ENCODE results near the gene FAH.

The FAH gene

DNA sequence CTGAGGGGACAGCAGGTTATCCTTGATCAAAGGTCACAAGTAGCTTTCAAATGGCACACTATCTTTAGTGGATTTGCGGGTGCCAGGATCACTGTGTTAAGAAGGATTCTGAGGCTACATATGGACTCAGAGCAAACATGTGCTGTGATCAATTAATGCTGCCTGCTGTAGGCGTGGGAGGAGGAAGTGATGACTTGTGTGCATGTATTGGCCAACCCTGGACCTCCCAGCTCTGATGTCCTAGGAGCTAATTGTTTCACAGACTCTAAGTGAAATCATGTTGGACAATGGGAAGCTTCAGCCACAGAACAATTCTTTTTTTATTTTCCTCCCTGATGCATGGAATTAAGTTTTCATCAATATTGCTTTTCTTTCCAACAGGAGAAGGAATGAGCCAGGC is 24.4 kb downstream of the FAH start:
- H4K20me1 ChIP-seq (ENCODE audit: insufficient read depth, low read length, poor library complexity, severe bottlenecking): no peaks in the 10 kb centered on the region

DNA sequence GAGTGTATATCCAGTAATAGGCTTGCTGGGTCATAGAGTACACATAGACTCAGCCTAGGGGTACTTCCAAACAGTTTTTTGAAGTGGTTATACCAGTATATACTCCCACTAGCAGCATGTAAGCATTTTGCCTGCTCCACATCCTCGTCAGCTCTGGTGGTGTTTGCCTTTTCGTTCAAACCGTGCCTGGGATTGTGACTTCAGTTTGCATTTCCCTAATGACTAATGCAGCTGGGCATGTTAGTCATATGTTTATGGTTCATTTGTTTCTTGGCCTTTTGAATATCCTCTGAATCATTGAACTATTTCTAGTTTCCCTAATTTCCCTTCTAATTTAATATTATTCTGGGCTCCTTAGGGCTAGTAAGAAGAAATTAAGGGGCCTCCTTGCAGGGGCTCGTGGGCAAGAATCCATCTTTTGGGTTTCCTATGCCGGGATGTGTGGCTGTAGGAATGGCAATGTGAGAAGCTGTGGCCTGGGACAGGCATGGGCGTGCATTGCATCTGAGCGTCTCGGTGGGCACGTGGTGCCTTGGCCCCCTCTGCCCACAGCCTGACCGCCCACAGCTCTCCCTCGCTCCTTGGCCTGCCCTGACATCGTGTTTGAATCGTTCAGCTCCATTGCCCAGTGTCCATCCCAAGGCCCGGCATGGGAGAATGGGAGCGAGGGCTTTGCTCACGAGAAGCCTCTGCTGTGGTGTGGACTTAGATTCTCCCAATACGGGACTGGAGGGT is 26.4 kb downstream of the FAH start:
- H3K4me3 ChIP-seq (ENCODE audit: low read length, poor library complexity, severe bottlenecking): no peak overlapping the region
- H3K4me2 ChIP-seq (ENCODE audit: low read depth, low read length, poor library complexity, severe bottlenecking): no peak overlapping the region

More for the DNA sequence above, 24.4 kb downstream of the FAH start:
- Histone ChIP-seq H2AFZ (ENCODE audit: low read length) (no peak overlapping the region), H3K9ac (ENCODE audit: low read depth, low read length, poor library complexity, severe bottlenecking) (no peak overlapping the region), H3K27me3 (ENCODE audit: insufficient read depth, low read length, poor library complexity, severe bottlenecking) (no peaks in the 10 kb centered on the region), H3K9me3 (ENCODE audit: insufficient read depth, low read depth, low read length) (no peaks in the 10 kb centered on the region), H3K4me2 (ENCODE audit: low read depth, low read length, poor library complexity, severe bottlenecking) (no peak overlapping the region), H3K36me3 (ENCODE audit: insufficient read depth, low read length) (peaks cover 11% of the 10 kb centered on the region; the same call in 1 of the 2 replicates), H3K79me2 (ENCODE audit: insufficient read depth, low read length) (no peaks in the 10 kb centered on the region), H3K4me1 (ENCODE audit: insufficient read depth, low read length, poor library complexity, severe bottlenecking) (no peaks in the 10 kb centered on the region), H3K4me3 (ENCODE audit: low read length, poor library complexity, severe bottlenecking) (no peak overlapping the region), H3F3A (ENCODE audit: low read depth) (no peaks in the 10 kb centered on the region), H3K9me2 (replicated peaks; ENCODE audit: low read depth, low read length) (no peaks in the 10 kb centered on the region)
- TF ChIP-seq EZH2phosphoT487 (IDR thresholded peaks at IDR 0.05; ENCODE audit: borderline replicate concordance): no peak
- TF ChIP-seq, protein P1, sequence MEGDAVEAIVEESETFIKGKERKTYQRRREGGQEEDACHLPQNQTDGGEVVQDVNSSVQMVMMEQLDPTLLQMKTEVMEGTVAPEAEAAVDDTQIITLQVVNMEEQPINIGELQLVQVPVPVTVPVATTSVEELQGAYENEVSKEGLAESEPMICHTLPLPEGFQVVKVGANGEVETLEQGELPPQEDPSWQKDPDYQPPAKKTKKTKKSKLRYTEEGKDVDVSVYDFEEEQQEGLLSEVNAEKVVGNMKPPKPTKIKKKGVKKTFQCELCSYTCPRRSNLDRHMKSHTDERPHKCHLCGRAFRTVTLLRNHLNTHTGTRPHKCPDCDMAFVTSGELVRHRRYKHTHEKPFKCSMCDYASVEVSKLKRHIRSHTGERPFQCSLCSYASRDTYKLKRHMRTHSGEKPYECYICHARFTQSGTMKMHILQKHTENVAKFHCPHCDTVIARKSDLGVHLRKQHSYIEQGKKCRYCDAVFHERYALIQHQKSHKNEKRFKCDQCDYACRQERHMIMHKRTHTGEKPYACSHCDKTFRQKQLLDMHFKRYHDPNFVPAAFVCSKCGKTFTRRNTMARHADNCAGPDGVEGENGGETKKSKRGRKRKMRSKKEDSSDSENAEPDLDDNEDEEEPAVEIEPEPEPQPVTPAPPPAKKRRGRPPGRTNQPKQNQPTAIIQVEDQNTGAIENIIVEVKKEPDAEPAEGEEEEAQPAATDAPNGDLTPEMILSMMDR (conservative IDR thresholded peaks at IDR 0.05; ENCODE audit: low read length): no peak

DNA sequence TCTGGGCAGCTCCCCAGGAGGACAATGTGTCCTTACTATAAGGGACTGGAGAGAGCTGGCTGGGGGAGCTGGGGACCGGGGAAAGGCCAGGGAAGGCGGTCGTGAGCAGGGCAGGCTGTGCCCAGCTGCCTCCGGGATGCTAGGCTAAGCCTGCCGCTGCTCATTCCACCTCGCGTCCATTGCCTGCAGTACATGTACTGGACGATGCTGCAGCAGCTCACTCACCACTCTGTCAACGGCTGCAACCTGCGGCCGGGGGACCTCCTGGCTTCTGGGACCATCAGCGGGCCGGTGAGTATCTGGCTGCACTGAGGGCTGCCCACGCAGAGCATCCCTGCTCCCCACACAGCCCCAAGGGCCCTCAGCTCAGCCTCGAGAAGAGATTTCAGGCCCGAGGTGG is 27.1 kb downstream of the FAH start:
- no peaks in the 10 kb centered on the region for H3K79me2 ChIP-seq (ENCODE audit: insufficient read depth, low read length)
- no peaks in the 10 kb centered on the region for H3F3A ChIP-seq (ENCODE audit: low read depth)
- H3K27me3 ChIP-seq (ENCODE audit: insufficient read depth, low read length, poor library complexity, severe bottlenecking): no peaks in the 10 kb centered on the region
- no peak overlapping the region for H2AFZ ChIP-seq (ENCODE audit: low read length)
- peaks cover 15% of the 10 kb centered on the region; the same call in 1 of the 2 replicates for H3K36me3 ChIP-seq (ENCODE audit: insufficient read depth, low read length)
- TF ChIP-seq EZH2phosphoT487 (IDR thresholded peaks at IDR 0.05; ENCODE audit: borderline replicate concordance): no peak
- TF ChIP-seq, protein P1 (conservative IDR thresholded peaks at IDR 0.05; ENCODE audit: low read length): no peak
- H3K9me3 ChIP-seq (ENCODE audit: insufficient read depth, low read depth, low read length): no peaks in the 10 kb centered on the region
- no peaks in the 10 kb centered on the region for H4K20me1 ChIP-seq (ENCODE audit: insufficient read depth, low read length, poor library complexity, severe bottlenecking)
- H3K4me1 ChIP-seq (ENCODE audit: insufficient read depth, low read length, poor library complexity, severe bottlenecking): no peaks in the 10 kb centered on the region
- H3K4me3 ChIP-seq (ENCODE audit: low read length, poor library complexity, severe bottlenecking): no peak overlapping the region
- H3K9ac ChIP-seq (ENCODE audit: low read depth, low read length, poor library complexity, severe bottlenecking): no peak overlapping the region
- no peaks in the 10 kb centered on the region for H3K9me2 ChIP-seq (replicated peaks; ENCODE audit: low read depth, low read length)
- H3K4me2 ChIP-seq (ENCODE audit: low read depth, low read length, poor library complexity, severe bottlenecking): no peak overlapping the region

More for the DNA sequence above, 26.4 kb downstream of the FAH start:
- Histone ChIP-seq H4K20me1 (ENCODE audit: insufficient read depth, low read length, poor library complexity, severe bottlenecking) (no peaks in the 10 kb centered on the region), H3K27me3 (ENCODE audit: insufficient read depth, low read length, poor library complexity, severe bottlenecking) (no peaks in the 10 kb centered on the region), H3K9me3 (ENCODE audit: insufficient read depth, low read depth, low read length) (no peaks in the 10 kb centered on the region), H3F3A (ENCODE audit: low read depth) (no peaks in the 10 kb centered on the region), H3K4me1 (ENCODE audit: insufficient read depth, low read length, poor library complexity, severe bottlenecking) (no peaks in the 10 kb centered on the region), H2AFZ (ENCODE audit: low read length) (no peak overlapping the region), H3K9ac (ENCODE audit: low read depth, low read length, poor library complexity, severe bottlenecking) (no peak overlapping the region), H3K79me2 (ENCODE audit: insufficient read depth, low read length) (no peaks in the 10 kb centered on the region), H3K9me2 (replicated peaks; ENCODE audit: low read depth, low read length) (no peaks in the 10 kb centered on the region), H3K36me3 (ENCODE audit: insufficient read depth, low read length) (peaks cover 11% of the 10 kb centered on the region; the same call in 1 of the 2 replicates)
- no peak for TF ChIP-seq EZH2phosphoT487 (IDR thresholded peaks at IDR 0.05; ENCODE audit: borderline replicate concordance)
- TF ChIP-seq, protein P1 (conservative IDR thresholded peaks at IDR 0.05; ENCODE audit: low read length): no peak
